Loucy (cell line): Measurements from ENCODE around the gene DGKB.

ENCODE experiments used
- EZH2phosphoT487 ChIP-seq: fragments of 200-600 bp; IDR thresholded peaks from 2 replicates; pipeline ENCODE4 v1.6.1; 2018; ENCODE audit warnings: antibody characterized with exemption, mild to moderate bottlenecking, moderate library complexity, borderline replicate concordance
- TF ChIP-seq, protein P1 (sequence below): fragments of 200-600 bp; sonication (generic); conservative IDR thresholded peaks from 2 replicates; pipeline ENCODE4 v1.5.1; 2014; ENCODE audit warnings: mild to moderate bottlenecking, antibody characterized with exemption, low read length

DNA sequence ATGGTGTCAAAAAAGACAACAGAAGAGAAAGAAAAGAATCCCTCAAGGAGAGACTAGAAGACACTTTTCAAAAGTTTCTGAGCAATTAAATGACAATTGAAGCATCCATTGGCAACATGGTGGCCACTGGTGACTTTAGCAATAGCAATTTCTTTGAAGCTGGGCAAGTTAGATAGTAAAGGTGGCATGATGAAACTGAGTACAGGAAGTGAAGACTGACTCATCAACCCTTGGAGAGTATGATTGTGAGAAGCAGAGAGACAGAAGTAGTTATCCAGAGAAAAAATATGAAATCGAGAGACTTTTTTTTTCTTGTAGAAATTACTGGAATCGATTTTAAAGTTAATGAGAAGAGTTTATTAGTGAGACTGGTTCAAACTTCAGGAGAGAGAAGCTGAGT, 52.5 kb downstream of the DGKB start:
- TF ChIP-seq, protein P1, sequence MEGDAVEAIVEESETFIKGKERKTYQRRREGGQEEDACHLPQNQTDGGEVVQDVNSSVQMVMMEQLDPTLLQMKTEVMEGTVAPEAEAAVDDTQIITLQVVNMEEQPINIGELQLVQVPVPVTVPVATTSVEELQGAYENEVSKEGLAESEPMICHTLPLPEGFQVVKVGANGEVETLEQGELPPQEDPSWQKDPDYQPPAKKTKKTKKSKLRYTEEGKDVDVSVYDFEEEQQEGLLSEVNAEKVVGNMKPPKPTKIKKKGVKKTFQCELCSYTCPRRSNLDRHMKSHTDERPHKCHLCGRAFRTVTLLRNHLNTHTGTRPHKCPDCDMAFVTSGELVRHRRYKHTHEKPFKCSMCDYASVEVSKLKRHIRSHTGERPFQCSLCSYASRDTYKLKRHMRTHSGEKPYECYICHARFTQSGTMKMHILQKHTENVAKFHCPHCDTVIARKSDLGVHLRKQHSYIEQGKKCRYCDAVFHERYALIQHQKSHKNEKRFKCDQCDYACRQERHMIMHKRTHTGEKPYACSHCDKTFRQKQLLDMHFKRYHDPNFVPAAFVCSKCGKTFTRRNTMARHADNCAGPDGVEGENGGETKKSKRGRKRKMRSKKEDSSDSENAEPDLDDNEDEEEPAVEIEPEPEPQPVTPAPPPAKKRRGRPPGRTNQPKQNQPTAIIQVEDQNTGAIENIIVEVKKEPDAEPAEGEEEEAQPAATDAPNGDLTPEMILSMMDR, result no peak
- no peak for TF ChIP-seq EZH2phosphoT487
